CD4-positive, alpha-beta T cell treated with Interleukin-6 at 100 ng/mL for 8 hours (primary cell): ENCODE results near the gene BRIP1.

ENCODE experiments used
- DNase-seq: peaks from one replicate; pipeline ENCODE4 v3.0.0-alpha.2; 2020; ENCODE audit warnings: mixed read lengths, low spot score

BRIP1 gene

GRCh38 chr17:61757168-61757567, 106.2 kb downstream of the BRIP1 start:
- DNase-seq = no peak

GRCh38 chr17:61756561-61756960, 106.8 kb downstream of the BRIP1 start:
- DNase-seq = no peak

- DNase-seq = no peak
These were observed 107.7 kb downstream of the BRIP1 start for GRCh38 chr17:61755668-61756067.

- no peak for DNase-seq
These were observed 108.2 kb downstream of the BRIP1 start for GRCh38 chr17:61755078-61755477.

- DNase-seq = no peak
These were observed 109.2 kb downstream of the BRIP1 start for GRCh38 chr17:61754124-61754523.

GRCh38 chr17:61753696-61754095, 109.6 kb downstream of the BRIP1 start:
- DNase-seq = no peak

GRCh38 chr17:61750656-61751055, 112.7 kb downstream of the BRIP1 start:
- DNase-seq = no peak

GRCh38 chr17:61749823-61750404, 113.4 kb downstream of the BRIP1 start:
- DNase-seq = no peak

GRCh38 chr17:61746248-61746985, 116.9 kb downstream of the BRIP1 start:
- DNase-seq = no peak

- DNase-seq = no peak
These were observed 118.5 kb downstream of the BRIP1 start for GRCh38 chr17:61744804-61745203.

GRCh38 chr17:61744252-61744651, 119.1 kb downstream of the BRIP1 start:
- no peak for DNase-seq

GRCh38 chr17:61743766-61744165, 119.6 kb downstream of the BRIP1 start:
- no peak for DNase-seq

- no peak for DNase-seq
These were observed 124.3 kb downstream of the BRIP1 start for GRCh38 chr17:61739002-61739401.

GRCh38 chr17:61738249-61738648, 125.1 kb downstream of the BRIP1 start:
- DNase-seq = no peak

GRCh38 chr17:61737820-61738219, 125.5 kb downstream of the BRIP1 start:
- no peak for DNase-seq

- DNase-seq = no peak
These were observed 126.9 kb downstream of the BRIP1 start for GRCh38 chr17:61736438-61736837.

GRCh38 chr17:61735807-61736206, 127.5 kb downstream of the BRIP1 start:
- DNase-seq = no peak

- no peak for DNase-seq
These were observed 128.9 kb downstream of the BRIP1 start for GRCh38 chr17:61734466-61734865.

GRCh38 chr17:61734012-61734411, 129.3 kb downstream of the BRIP1 start:
- no peak for DNase-seq

GRCh38 chr17:61733021-61733420, 130.3 kb downstream of the BRIP1 start:
- no peak for DNase-seq

GRCh38 chr17:61732169-61732568, 131.2 kb downstream of the BRIP1 start:
- DNase-seq = no peak

- DNase-seq = no peak
These were observed 132.0 kb downstream of the BRIP1 start for GRCh38 chr17:61731330-61731729.

- no peak for DNase-seq
These were observed 133.5 kb downstream of the BRIP1 start for GRCh38 chr17:61729690-61730268.
